ENCODE data around the gene SNRPD3. TPM values are rescaled to one million over a fixed set of nuclear protein-coding genes. Genes with fewer than 3 reads are reported as not detected.

Gene SNRPD3
- total RNA-seq, 6 donors from 2014 or later, result 66.8 to 119 (median 84.8) TPM

GRCh38 chr22:24543185-24543601 lies 12.6 kb upstream of the SNRPD3 start:
- ATAC-seq (ENCODE audit: low FRiP score in 2 of 2) (peak in 1 of 2 donors; percentile 3), DNase-seq (no peak)
- Histone ChIP-seq H3K4me3 (no peak overlapping the region), H3K36me3 (peaks cover 41 to 96% (median 76%) of the 10 kb centered on the region in 4 donors), H3K27me3 (no peaks in the 10 kb centered on the region), H3K27ac (peak overlapping the region in 3 of 4 donors; percentile 44 to 68 (median 46)), H3K9me3 (no peaks in the 10 kb centered on the region), H3K4me1 (peaks cover 8 to 47% (median 24%) of the 10 kb centered on the region in 4 donors)
- WGBS, 2 donors, result 71 to 94% methylated on average over 3 to 7 of the region's 7 CpGs
- TF ChIP-seq CTCF (IDR thresholded peaks at IDR 0.05) (no peak), EP300 (IDR thresholded peaks at IDR 0.05) (no peak), POLR2A (IDR thresholded peaks at IDR 0.05) (no peak), POLR2AphosphoS5 (IDR thresholded peaks at IDR 0.05) (no peak)

DNA sequence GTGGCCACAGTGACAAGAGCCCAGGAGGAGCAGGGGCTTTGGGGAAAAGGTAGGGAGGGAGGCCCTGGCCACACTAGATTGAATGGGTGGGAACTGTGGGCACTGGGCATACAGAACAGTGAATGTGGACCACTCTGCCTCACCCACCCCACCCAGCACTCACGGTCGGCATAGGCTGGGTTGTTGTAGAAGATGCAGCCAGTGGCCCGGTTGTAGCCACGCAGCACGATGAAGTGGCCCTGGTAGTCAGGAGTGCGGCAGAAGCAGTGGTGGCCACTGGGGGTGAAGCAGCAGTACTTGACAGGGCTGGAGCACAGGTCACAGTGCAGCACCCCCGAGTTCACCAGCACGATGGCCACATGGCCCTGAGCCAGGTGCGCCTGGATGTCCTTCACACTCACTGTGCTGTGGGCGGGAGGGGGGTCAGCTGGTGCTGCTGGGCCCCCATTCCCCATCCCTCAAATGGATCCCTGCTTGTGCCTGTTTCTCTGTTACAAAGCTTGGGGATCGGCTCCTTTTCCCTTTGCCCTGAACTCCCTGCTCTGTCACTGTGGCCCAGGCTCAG lies 12.0 kb upstream of the SNRPD3 start:
- no peak for TF ChIP-seq POLR2AphosphoS5 (IDR thresholded peaks at IDR 0.05)
- TF ChIP-seq EP300 (IDR thresholded peaks at IDR 0.05), result no peak
- no peak for TF ChIP-seq CTCF (IDR thresholded peaks at IDR 0.05)
- TF ChIP-seq POLR2A (IDR thresholded peaks at IDR 0.05), result no peak
- DNase-seq (peak in 1 of 2 donors; percentile 57), ATAC-seq (ENCODE audit: low FRiP score in 2 of 2) (peak in 1 of 2 donors; percentile 8)
- no peak overlapping the region for H3K4me3 ChIP-seq
- 90% methylated on average over 11 of the region's 11 CpGs; no CpG with 5 or more reads in 1 of the 2 donors for WGBS, 2 donors
- no peaks in the 10 kb centered on the region for H3K9me3 ChIP-seq
- H3K27me3 ChIP-seq, result no peaks in the 10 kb centered on the region
- H3K27ac ChIP-seq, result peak overlapping the region in 2 of 4 donors; percentile 46 to 68
- peaks cover 41 to 91% (median 78%) of the 10 kb centered on the region in 4 donors for H3K36me3 ChIP-seq
- H3K4me1 ChIP-seq, result peaks cover 8 to 47% (median 24%) of the 10 kb centered on the region in 4 donors

GRCh38 chr22:24548812-24549211 lies 7.0 kb upstream of the SNRPD3 start:
- Histone ChIP-seq H3K4me1 (peaks cover 17 to 62% (median 35%) of the 10 kb centered on the region in 4 donors), H3K27ac (no peak overlapping the region), H3K36me3 (peaks cover 15 to 56% (median 38%) of the 10 kb centered on the region in 4 donors), H3K4me3 (no peak overlapping the region), H3K27me3 (no peaks in the 10 kb centered on the region), H3K9me3 (no peaks in the 10 kb centered on the region)
- peak in 1 of 2 donors; percentile 37 for DNase-seq
- ATAC-seq (ENCODE audit: low FRiP score in 2 of 2), result no peak
- 94% methylated on average over 4 of the region's 4 CpGs; no CpG with 5 or more reads in 1 of the 2 donors for WGBS, 2 donors
- TF ChIP-seq POLR2AphosphoS5 (IDR thresholded peaks at IDR 0.05), result no peak
- no peak for TF ChIP-seq POLR2A (IDR thresholded peaks at IDR 0.05)
- no peak for TF ChIP-seq EP300 (IDR thresholded peaks at IDR 0.05)
- no peak for TF ChIP-seq CTCF (IDR thresholded peaks at IDR 0.05)

- Histone ChIP-seq H3K27me3 (no peaks in the 10 kb centered on the region), H3K27ac (peak overlapping the region in 3 of 4 donors; percentile 12 to 27 (median 18)), H3K36me3 (peaks cover 15 to 47% (median 29%) of the 10 kb centered on the region in 4 donors), H3K9me3 (no peaks in the 10 kb centered on the region), H3K4me1 (peaks cover 22 to 54% (median 36%) of the 10 kb centered on the region in 4 donors), H3K4me3 (no peak overlapping the region)
- WGBS, 2 donors, result 77 to 88% methylated on average over 5 to 8 of the region's 8 CpGs
- no peak for TF ChIP-seq EP300 (IDR thresholded peaks at IDR 0.05)
- TF ChIP-seq CTCF (IDR thresholded peaks at IDR 0.05), result no peak
- TF ChIP-seq POLR2A (IDR thresholded peaks at IDR 0.05), result no peak
- TF ChIP-seq POLR2AphosphoS5 (IDR thresholded peaks at IDR 0.05), result no peak
- no peak for ATAC-seq (ENCODE audit: low FRiP score in 2 of 2)
- peak in 1 of 2 donors; percentile 48 for DNase-seq
These were observed 5.5 kb upstream of the SNRPD3 start for GRCh38 chr22:24550028-24550901.
